Heart right ventricle (tissue), 16 donors: ENCODE data around the gene GRIK2. TPM values are rescaled to one million over a fixed set of nuclear protein-coding genes. Genes with fewer than 3 reads are reported as not detected.

ENCODE experiments used
- ATAC-seq, 8 donors: fragments of 200-7000 bp; cut with Tn5 transposase; one replicate each; pipeline ENCODE4 v1.9.1; 2020; ENCODE audit warnings: mild to moderate bottlenecking in 8 of 8, moderate library complexity in 8 of 8, moderate number of reproducible peaks in 1 of 8
- DNase-seq, 2 donors: peaks; one replicate each; pipeline ENCODE4 v3.0.0-alpha.2; 2020
- H3K27ac ChIP-seq, 10 donors: fragments of 200-600 bp; sonication (generic) in 2 of 10; one replicate each; pipeline versions ENCODE4 v1.5.0 to v1.8.0; 2020 to 2022; ENCODE audit warnings: mild to moderate bottlenecking in 3 of 10
- H3K27me3 ChIP-seq, 7 donors: fragments of 200-600 bp; one replicate each; pipeline ENCODE4 v1.8.0; 2021 to 2022; ENCODE audit warnings: mild to moderate bottlenecking in 2 of 7
- H3K36me3 ChIP-seq, 9 donors: fragments of 200-600 bp; sonication (generic) in 1 of 9; one replicate each; pipeline versions ENCODE4 v1.5.0 to v1.8.0; 2020 to 2022; ENCODE audit warnings: mild to moderate bottlenecking in 2 of 9
- H3K4me1 ChIP-seq, 9 donors: fragments of 200-600 bp; sonication (generic) in 1 of 9; one replicate each; pipeline versions ENCODE4 v1.5.0 to v1.8.0; 2020 to 2022; ENCODE audit warnings: mild to moderate bottlenecking in 4 of 9
- H3K4me3 ChIP-seq, 10 donors: fragments of 200-600 bp; sonication (generic) in 2 of 10; one replicate each; pipeline versions ENCODE4 v1.5.0 to v1.8.0; 2020 to 2022; ENCODE audit warnings: mild to moderate bottlenecking in 7 of 10, moderate library complexity in 2 of 10
- H3K9me3 ChIP-seq, 11 donors: fragments of 200-600 bp in 10 of 11; sonication (generic) in 2 of 11; one replicate each; pipeline versions ENCODE4 v1.5.0 to v1.8.0; 2013 to 2022; ENCODE audit warnings: mild to moderate bottlenecking in 2 of 11, control low read depth in 1 of 11, moderate library complexity in 1 of 11
- WGBS, 2 donors: extraction: QIAGEN DNeasy Blood & Tissue Kit; methylation state at CpG; one replicate each; pipeline ENCODE4 v1.1.7; 2013; ENCODE audit warnings: inconsistent platforms in 1 of 2; 5-methylcytosine and 5-hydroxymethylcytosine counted together
- intact Hi-C, 10 donors: fragments of 100-400 bp; cut with DNase I; formaldehyde crosslinking; loops; one replicate each; pipeline versions ENCODE4 v1.11.1 to v1.14.2; 2022
- polyA plus RNA-seq, 2 donors: library from polyadenylated mRNA; stranded (reverse); fragments of 200-250 nt; gene quantifications; one replicate each; pipeline ENCODE4 v1.2.3, GENCODE V29; 2013
- total RNA-seq, 10 donors: library from RNA; stranded (reverse); fragmentation: NEBNext Ultra II Directional in 3 of 10; extraction: Animal tissue kit (Norgen Biotek cat#: 25700) in 3 of 10; gene quantifications; one replicate each; pipeline versions ENCODE4 v1.2.1 to v1.2.4, GENCODE V29; 2021 to 2023
- TF ChIP-seq, protein P1 (sequence below), 9 donors: fragments of 200-600 bp; sonication (generic) in 2 of 9; IDR thresholded peaks; one replicate each; pipeline versions ENCODE4 v1.5.0 to v1.8.0; 2021 to 2022; ENCODE audit warnings: antibody characterized with exemption in 9 of 9, mild to moderate bottlenecking in 5 of 9, moderate library complexity in 1 of 9
- donor health status: Arrhythmogenic right ventricular cardiomyopathy.
- donor health status: ischemic (EF 13 %, LVEDD 7.1; RV severe dilation, severe dysfunction).
- donor health status: healthy with polysubstance abuse.
- donor health status: DM: no; HTN: yes; CAD: no.
- donor health status: DM: no; HTN: no; CAD: no.
- donor health status: ischemic (EF 25% LVEDD 6.9; RV normal size, moderate dysfunction).
- donor health status: ischemic (EF 25% LVEDD 5.7; RV mildly dilated, moderate dysfunction).
- donor health status: healthy.
- donor health status: DM: yes; HTN: yes; CAD: no.
- donor health status: Ischemic cardiomyopathy.
- donor health status: ischemic (EF 35%, LVEDD 5.7; RV mildly dilated, moderate dysfunction).
- donor health status: nonischemic (EF 11% LVEDD 7.7; RV severe dilation, severe dysfunction).
- donor health status: DM: yes; HTN: yes; CAD: no.
- donor health status: PGD.
- donor health status: ischemic (EF 29% LVEDD 5.4; RV normal size, mild dysfunction).
- donor health status: nonischemic (EF 23%, LVEDD 6.1; RV moderate dilation, normal function).

The GRIK2 gene
- total and polyA plus RNA-seq, 12 donors = 0.13 to 7.0 (median 2.5) TPM

DNA sequence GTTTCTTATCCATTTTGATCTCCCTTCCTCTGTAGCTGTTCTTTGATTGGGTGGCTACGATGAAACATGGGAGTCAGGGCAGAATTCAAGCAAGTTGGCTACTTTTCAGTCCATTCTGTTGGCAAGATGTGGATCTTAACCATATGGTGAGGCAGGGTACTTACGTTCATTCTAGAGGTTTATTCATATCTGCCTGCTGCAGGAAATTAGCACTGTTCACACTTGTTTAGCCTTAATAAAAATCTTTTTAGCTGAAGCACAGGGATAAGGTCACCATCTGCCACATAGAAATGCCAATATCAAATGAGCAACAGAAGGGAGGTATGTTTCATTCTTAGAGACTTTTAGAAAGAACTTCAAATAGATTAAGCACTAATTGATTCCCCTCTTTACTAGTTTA is 83.9 kb downstream of the GRIK2 start:
- no peaks in the 10 kb centered on the region for H3K4me1 ChIP-seq
- WGBS, 2 donors = 68 to 71% methylated on average over 2 of the region's 2 CpGs
- no peaks in the 10 kb centered on the region for H3K9me3 ChIP-seq
- H3K27ac ChIP-seq = no peak overlapping the region
- intact Hi-C loops = no loop called here
- no peak for DNase-seq
- H3K36me3 ChIP-seq = no peaks in the 10 kb centered on the region
- H3K4me3 ChIP-seq = no peak overlapping the region
- TF ChIP-seq, protein P1, sequence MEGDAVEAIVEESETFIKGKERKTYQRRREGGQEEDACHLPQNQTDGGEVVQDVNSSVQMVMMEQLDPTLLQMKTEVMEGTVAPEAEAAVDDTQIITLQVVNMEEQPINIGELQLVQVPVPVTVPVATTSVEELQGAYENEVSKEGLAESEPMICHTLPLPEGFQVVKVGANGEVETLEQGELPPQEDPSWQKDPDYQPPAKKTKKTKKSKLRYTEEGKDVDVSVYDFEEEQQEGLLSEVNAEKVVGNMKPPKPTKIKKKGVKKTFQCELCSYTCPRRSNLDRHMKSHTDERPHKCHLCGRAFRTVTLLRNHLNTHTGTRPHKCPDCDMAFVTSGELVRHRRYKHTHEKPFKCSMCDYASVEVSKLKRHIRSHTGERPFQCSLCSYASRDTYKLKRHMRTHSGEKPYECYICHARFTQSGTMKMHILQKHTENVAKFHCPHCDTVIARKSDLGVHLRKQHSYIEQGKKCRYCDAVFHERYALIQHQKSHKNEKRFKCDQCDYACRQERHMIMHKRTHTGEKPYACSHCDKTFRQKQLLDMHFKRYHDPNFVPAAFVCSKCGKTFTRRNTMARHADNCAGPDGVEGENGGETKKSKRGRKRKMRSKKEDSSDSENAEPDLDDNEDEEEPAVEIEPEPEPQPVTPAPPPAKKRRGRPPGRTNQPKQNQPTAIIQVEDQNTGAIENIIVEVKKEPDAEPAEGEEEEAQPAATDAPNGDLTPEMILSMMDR (IDR thresholded peaks at IDR 0.05) = no peak
- ATAC-seq = no peak
- H3K27me3 ChIP-seq = no peaks in the 10 kb centered on the region

DNA sequence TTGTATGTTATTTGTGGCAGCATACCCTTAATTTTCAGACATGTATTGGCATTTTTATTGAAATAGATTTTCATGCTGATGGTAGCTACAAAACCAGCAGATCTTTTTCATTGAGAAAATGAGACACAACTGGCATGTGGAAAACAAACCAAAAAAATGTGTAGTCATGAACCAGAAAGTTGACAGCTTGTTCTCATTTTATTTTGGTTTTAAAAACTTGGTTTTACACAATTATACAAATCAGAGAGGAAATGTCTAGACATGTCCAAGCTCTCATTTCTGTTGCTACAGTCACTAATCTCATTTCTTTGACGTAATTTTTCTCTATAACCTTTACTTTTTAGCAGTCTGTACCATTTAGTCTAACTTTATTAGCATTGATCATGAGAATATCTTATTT is 85.4 kb downstream of the GRIK2 start:
- Histone ChIP-seq H3K4me1 (no peaks in the 10 kb centered on the region), H3K4me3 (no peak overlapping the region), H3K36me3 (no peaks in the 10 kb centered on the region), H3K9me3 (no peaks in the 10 kb centered on the region), H3K27me3 (no peaks in the 10 kb centered on the region), H3K27ac (no peak overlapping the region)
- 64 to 68% methylated on average over 1 of the region's 1 CpG for WGBS, 2 donors
- ATAC-seq = no peak
- no peak for DNase-seq
- TF ChIP-seq, protein P1 (IDR thresholded peaks at IDR 0.05) = no peak
- intact Hi-C loops = no loop called here

DNA sequence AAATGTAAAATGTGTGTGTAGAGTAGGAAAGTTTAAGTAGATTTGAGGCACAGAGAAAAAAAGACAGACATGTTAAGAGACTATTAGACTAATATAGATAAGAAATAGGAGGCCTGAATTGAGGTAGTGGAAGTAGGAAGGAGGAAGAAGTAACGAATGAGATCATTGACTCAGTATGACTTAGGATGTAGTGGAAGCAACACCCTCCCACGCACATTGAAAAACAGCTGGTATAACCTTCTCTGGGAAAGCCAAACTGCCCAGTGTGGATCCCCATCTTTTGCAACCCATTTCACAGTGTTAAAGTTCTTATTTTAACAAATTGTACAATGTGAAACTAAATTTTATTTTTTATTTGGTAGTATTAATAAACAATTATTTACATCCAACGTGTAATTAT is 89.1 kb downstream of the GRIK2 start:
- Histone ChIP-seq H3K27ac (no peak overlapping the region), H3K4me3 (no peak overlapping the region), H3K36me3 (no peaks in the 10 kb centered on the region), H3K9me3 (no peaks in the 10 kb centered on the region), H3K4me1 (peaks cover 0 to 7% (median 0%) of the 10 kb centered on the region in 9 donors), H3K27me3 (no peaks in the 10 kb centered on the region)
- ATAC-seq (no peak), DNase-seq (no peak)
- TF ChIP-seq, protein P1 (IDR thresholded peaks at IDR 0.05) = no peak
- 65 to 80% methylated on average over 3 of the region's 3 CpGs for WGBS, 2 donors
- intact Hi-C loops = no loop called here

DNA sequence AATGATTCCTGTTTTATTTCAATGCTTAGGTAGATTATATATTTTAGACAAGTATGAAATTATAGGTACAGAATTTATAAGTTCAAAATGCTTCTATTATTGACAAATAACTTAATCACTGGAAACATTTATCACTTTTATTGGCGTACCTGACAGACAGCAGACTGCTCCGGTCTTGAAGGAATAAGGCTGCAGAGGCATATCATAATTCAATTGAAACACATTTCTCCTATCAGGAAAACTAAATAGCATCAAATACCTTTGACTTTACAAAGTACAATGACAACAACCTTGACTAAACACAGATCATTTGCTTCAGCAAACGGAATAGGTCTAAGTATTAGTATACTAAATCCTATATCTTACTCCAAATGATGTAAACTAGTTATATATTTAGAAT is 91.3 kb downstream of the GRIK2 start:
- ATAC-seq (no peak), DNase-seq (no peak)
- no peaks in the 10 kb centered on the region for H3K9me3 ChIP-seq
- no peak overlapping the region for H3K27ac ChIP-seq
- H3K36me3 ChIP-seq = no peaks in the 10 kb centered on the region
- H3K4me1 ChIP-seq = peaks cover 0 to 7% (median 0%) of the 10 kb centered on the region in 9 donors
- H3K4me3 ChIP-seq = no peak overlapping the region
- intact Hi-C loops = no loop called here
- H3K27me3 ChIP-seq = no peaks in the 10 kb centered on the region
- TF ChIP-seq, protein P1 (IDR thresholded peaks at IDR 0.05) = no peak
- WGBS, 2 donors = 64 to 65% methylated on average over 3 of the region's 3 CpGs
